ENCODE measurements around the gene IRAK1. TPM values are rescaled to one million over a fixed set of nuclear protein-coding genes. Genes with fewer than 3 reads are reported as not detected.

Gene IRAK1
- total RNA-seq, 1 donor from 2014 or later = 105 TPM

GRCh38 chrX:154032653-154033052 lies 13.0 kb upstream of the IRAK1 start:
- no peak overlapping the region for H3K4me3 ChIP-seq
- no peaks in the 10 kb centered on the region for H3K27me3 ChIP-seq
- no peak overlapping the region for H3K27ac ChIP-seq
- peaks cover 28 to 38% of the 10 kb centered on the region in 2 donors for H3K36me3 ChIP-seq
- H3K4me1 ChIP-seq = no peaks in the 10 kb centered on the region
- DNase-seq (ENCODE audit: low spot score in 2 of 2) = no peak
- TF ChIP-seq CTCF (IDR thresholded peaks at IDR 0.05) = no peak
- intact Hi-C loops (cut with DNase I) = no loop called here
- no peaks in the 10 kb centered on the region for H3K9me3 ChIP-seq

DNA sequence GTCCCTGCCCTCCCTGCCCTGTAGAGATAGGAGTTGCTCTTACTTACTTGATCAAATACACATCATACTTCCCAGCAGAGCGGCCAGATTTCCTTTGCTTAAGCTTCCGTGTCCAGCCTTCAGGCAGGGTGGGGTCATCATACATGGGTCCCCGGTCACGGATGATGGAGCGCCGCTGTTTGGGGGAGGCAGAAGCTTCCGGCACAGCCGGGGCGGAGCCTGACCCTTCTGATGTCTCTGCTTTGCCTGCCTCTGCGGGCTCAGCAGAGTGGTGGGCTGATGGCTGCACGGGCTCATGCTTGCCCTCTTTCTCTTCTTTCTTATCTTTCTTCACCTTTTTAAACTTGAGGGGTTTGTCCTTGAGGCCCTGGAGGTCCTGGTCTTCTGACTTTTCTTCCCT lies 12.5 kb upstream of the IRAK1 start:
- intact Hi-C loops (cut with DNase I) = no loop called here
- no peak for DNase-seq (ENCODE audit: low spot score in 2 of 2)
- Histone ChIP-seq H3K36me3 (peaks cover 28 to 38% of the 10 kb centered on the region in 2 donors), H3K4me3 (no peak overlapping the region), H3K9me3 (no peaks in the 10 kb centered on the region), H3K4me1 (no peaks in the 10 kb centered on the region), H3K27ac (no peak overlapping the region), H3K27me3 (no peaks in the 10 kb centered on the region)
- TF ChIP-seq CTCF (IDR thresholded peaks at IDR 0.05) = no peak

DNA sequence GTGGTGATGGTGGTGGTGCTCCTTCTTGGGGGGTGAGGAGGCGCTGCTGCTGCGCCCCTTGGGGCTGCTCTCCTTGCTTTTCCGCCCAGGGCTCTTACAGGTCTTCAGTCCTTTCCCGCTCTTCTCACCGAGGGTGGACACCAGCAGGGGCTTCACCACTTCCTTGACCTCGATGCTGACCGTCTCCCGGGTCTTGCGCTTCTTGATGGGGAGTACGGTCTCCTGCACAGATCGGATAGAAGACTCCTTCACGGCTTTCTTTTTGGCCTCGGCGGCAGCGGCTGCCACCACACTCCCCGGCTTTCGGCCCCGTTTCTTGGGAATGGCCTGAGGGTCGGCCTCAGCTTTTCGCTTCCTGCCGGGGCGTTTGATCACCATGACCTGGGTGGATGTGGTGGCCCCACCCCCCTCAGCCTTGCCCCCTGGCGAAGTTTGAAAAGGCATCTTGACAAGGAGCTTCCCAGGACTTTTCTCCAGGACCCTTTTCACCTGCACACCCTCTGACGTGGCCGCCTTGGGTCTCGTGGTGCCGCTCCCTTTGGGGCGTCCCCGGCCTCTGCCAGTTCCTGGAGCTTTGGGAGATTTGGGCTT lies 11.1 kb upstream of the IRAK1 start:
- Histone ChIP-seq H3K4me1 (no peaks in the 10 kb centered on the region), H3K27ac (no peak overlapping the region), H3K4me3 (no peak overlapping the region), H3K36me3 (peaks cover 28 to 38% of the 10 kb centered on the region in 2 donors), H3K9me3 (no peaks in the 10 kb centered on the region), H3K27me3 (no peaks in the 10 kb centered on the region)
- DNase-seq (ENCODE audit: low spot score in 2 of 2) = no peak
- intact Hi-C loops (cut with DNase I) = no loop called here
- TF ChIP-seq CTCF (IDR thresholded peaks at IDR 0.05) = no peak

- intact Hi-C loops (cut with DNase I) = no loop called here
- Histone ChIP-seq H3K27me3 (no peaks in the 10 kb centered on the region), H3K4me3 (no peak overlapping the region), H3K4me1 (no peaks in the 10 kb centered on the region), H3K36me3 (peaks cover 28 to 38% of the 10 kb centered on the region in 2 donors), H3K9me3 (no peaks in the 10 kb centered on the region), H3K27ac (no peak overlapping the region)
- no peak for TF ChIP-seq CTCF (IDR thresholded peaks at IDR 0.05)
- DNase-seq (ENCODE audit: low spot score in 2 of 2) = no peak
These were observed 10.6 kb upstream of the IRAK1 start for GRCh38 chrX:154030266-154030665.

- no peak for TF ChIP-seq CTCF (IDR thresholded peaks at IDR 0.05)
- Histone ChIP-seq H3K27me3 (no peaks in the 10 kb centered on the region), H3K9me3 (no peaks in the 10 kb centered on the region), H3K36me3 (peaks cover 28 to 38% of the 10 kb centered on the region in 2 donors), H3K27ac (no peak overlapping the region), H3K4me3 (no peak overlapping the region), H3K4me1 (no peaks in the 10 kb centered on the region)
- DNase-seq (ENCODE audit: low spot score in 2 of 2) = no peak
- intact Hi-C loops (cut with DNase I) = no loop called here
These were observed 9.7 kb upstream of the IRAK1 start for GRCh38 chrX:154029439-154029838.

Measured in ascending aorta (tissue), 2 donors.